ENCODE data around the gene PHETA2.
A peak's percentile ranks its signal among the peaks of the same experiment; 100 is the strongest.

Gene PHETA2

DNA sequence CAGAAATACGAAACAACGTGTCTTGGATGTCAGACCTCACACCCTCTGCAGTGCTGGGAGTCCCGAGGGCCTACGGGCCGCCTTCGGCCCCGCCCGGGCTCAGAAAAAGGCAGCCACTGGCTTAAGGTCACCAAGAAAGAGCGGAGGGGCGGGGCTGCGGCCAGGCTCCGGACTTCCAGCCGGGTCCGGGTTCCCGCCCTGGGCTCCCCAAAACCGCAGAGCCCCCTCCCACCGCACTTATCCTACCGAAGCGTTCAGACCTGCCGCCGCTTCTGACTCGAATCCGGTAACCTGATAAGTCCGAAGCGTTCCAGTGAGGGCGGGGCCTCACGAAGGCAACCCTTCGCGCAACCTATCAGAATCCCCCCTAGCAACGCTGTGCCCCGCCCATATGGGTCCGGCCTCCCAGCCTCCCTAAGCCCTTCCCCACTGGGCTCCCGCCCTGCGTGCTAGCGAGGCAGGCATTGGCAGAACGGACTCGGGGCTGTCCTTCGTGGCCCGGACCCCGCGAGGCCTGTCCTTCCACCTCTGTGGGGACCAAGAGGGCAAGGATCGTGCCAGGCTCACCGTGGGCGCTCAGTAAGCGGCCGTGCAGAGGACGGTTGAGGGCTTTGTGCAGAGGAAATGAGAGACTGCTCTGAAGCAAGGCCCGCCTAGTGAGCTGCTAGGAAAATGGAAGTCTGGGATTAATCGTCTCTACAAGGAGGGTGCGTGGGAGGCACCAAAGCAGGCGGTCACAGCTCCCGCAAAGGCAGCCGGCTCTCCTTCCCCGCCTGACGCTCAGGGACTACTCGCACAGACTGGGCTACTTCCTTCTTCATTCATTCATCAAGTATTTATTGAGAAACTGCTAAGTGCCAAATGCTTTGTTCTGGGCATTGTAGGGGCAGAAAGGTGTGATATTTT is 3.3 kb upstream of the PHETA2 start, which contains the start of gene NAGA:
NAGA (minus strand) TSS at position 296 of the 906 bp plus-strand sequence. CDS start 515 bp downstream, outside the sequence.
- TF ChIP-seq, protein P1, sequence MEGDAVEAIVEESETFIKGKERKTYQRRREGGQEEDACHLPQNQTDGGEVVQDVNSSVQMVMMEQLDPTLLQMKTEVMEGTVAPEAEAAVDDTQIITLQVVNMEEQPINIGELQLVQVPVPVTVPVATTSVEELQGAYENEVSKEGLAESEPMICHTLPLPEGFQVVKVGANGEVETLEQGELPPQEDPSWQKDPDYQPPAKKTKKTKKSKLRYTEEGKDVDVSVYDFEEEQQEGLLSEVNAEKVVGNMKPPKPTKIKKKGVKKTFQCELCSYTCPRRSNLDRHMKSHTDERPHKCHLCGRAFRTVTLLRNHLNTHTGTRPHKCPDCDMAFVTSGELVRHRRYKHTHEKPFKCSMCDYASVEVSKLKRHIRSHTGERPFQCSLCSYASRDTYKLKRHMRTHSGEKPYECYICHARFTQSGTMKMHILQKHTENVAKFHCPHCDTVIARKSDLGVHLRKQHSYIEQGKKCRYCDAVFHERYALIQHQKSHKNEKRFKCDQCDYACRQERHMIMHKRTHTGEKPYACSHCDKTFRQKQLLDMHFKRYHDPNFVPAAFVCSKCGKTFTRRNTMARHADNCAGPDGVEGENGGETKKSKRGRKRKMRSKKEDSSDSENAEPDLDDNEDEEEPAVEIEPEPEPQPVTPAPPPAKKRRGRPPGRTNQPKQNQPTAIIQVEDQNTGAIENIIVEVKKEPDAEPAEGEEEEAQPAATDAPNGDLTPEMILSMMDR (IDR thresholded peaks at IDR 0.05), result no peak
- TF ChIP-seq ZFX (IDR thresholded peaks at IDR 0.05; ENCODE audit: borderline replicate concordance), result no peak
- peak within 1 kb of the TSS; percentile 76 for H3K27ac ChIP-seq

DNA sequence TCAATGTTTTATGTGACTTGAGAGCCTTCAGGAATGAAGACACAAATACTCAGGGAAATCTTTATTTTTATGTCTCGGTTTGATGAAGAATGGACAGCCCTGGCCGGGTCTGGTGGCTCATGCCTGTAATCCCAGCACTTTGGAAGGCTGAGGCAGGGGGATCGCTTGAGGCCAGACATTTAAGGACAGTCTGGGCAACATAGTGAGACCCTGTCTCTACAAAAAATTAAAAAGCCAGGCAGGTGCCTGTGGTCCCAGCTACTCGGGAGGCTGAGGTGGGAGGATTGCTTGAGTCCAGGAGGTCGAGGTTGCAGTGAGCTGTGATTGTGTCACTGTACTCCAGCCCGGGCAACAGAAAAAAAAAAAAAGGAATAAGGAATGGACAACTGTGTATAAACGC is 2.5 kb upstream of the PHETA2 start:
- H3K27ac ChIP-seq, result peak overlapping the region; percentile 76

DNA sequence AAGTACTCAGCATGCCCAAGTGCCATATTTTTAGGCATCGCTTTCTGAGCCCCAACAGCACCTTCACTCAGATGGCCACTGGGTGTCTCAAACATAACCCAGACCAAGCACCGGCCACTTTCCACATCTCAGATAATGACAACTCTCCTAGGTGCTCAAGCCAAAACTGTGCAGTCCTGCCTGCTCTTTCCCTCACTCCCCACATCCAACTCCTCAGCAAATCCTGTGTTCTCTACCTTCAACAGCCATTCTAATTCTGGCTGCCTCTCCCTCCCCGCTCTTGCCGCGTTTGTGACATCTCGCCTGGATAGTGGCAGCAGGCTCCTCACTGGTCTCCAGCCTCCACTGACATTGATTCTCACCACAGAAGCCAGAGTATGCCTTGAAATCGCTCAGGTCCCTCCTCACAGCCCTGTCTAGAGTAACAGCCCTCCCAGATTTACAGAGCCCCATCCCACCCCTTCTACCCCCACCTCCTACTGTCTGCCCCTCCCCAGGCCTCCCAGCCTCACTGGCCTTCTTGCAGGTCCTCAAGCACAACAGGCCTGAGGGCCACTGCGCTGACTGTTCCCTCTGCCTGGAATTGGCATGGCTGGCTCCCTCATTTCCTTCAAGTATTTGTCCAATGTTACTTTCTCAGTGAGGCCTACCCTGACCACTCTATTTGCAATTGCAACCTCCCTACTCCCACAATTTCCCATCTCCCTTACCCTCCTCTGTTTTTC is 1.3 kb upstream of the PHETA2 start:
- TF ChIP-seq, protein P1 (IDR thresholded peaks at IDR 0.05), result no peak
- no peak for TF ChIP-seq ZFX (IDR thresholded peaks at IDR 0.05; ENCODE audit: borderline replicate concordance)
- no peak overlapping the region for H3K27ac ChIP-seq

DNA sequence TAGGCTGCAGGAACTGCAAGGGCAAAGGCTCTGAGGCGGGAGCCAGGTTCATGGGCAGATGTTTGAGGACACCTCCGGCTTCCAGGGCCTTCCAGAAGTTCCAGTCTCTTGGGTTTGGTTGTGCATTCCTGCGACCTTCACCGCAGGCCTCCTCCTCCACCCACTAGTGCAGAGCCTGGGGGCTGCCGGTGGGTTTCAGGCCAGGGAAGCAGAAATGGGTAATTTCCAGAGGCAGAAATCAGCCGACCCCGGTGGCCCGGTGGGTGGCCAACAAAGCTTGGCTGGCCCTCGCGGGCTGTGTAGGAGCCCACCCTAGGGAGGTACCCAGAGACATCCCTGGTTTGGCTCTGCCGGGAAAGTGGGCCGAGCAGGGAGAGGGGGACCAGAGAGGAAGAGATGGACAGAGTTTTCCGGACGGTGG is 417 bp upstream of the PHETA2 start:
- peak overlapping the region; percentile 62 for H3K27ac ChIP-seq
- TF ChIP-seq ZFX (IDR thresholded peaks at IDR 0.05; ENCODE audit: borderline replicate concordance), result no peak
- TF ChIP-seq, protein P1 (IDR thresholded peaks at IDR 0.05), result no peak

DNA sequence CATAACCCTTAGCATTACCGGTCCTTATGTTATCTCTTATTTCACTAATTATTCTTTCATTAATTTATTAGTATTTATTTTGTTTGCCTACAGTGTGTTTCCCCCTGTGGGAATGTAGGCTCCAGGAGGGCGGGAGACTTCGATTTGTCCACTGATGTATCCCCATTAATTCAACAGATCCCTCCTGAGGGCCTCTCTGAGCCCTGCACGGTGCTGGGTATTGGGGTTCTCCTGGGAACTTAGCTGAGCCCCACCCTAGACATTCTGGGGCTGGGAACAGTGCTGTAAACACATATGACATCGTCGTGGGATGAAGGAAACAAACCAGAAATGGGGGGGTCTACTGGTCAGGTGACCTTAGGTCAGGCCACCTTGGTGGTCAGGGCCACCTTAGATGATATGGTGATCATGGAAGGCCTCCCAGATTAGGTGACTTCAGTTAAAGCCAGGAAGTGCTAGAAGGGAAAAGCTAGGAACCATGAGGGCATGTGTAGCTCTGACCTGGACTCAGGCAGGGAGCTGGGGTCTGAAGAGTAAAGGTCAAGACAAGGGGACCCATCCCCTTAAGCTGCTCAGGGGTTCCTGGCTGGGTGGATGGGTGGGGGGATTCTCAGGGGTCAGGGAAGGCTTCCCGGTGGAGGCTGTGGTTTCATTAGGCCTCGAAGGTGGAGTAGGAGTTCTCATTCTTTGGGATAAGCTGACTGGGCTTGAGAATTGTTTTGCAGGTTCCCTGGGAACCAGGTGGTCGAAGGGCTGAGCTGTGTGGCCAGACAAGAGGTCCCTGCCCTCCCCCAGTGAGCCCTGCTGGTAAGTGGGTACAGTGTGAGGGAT is 1.0 kb downstream of the PHETA2 start:
- no peak for TF ChIP-seq ZFX (IDR thresholded peaks at IDR 0.05; ENCODE audit: borderline replicate concordance)
- TF ChIP-seq, protein P1 (IDR thresholded peaks at IDR 0.05), result no peak
- peak overlapping the region; percentile 62 for H3K27ac ChIP-seq

DNA sequence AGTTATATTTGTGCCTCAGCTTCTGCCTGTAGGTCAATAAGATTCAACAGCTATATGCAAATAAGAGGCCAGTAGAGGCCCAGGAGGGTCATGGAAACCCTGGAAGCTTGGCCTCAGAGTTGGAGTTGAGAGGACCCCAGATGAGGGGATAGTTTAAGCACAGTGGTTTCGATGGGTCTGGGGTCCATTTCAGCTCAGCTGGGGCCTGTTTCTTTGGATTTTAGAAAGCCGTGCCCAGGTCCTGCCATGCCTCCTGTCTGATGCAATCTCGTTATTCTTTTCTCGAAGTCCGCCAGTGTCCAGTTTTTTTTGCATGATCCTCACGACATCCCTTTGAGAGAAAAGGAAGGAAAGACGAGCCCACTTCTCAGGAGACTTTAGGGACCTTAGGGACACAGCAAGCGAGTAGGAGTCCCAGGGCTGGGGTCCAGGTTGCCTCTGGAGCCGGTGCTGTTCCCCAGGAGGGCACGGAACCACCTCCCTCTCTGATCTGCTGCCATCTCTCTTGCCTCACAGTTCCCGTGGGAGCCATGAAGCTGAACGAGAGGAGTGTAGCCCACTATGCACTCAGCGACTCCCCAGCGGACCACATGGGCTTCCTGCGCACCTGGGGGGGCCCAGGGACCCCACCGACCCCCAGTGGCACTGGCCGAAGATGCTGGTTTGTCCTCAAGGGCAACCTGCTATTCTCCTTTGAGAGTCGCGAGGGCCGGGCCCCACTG is 2.9 kb downstream of the PHETA2 start:
- no peak for TF ChIP-seq ZFX (IDR thresholded peaks at IDR 0.05; ENCODE audit: borderline replicate concordance)
- TF ChIP-seq, protein P1 (IDR thresholded peaks at IDR 0.05), result no peak
- H3K27ac ChIP-seq, result no peak overlapping the region
